COLO829 (cell line): ENCODE results near the gene LTBP2.
"Not testable (repeated sequence)": the region's sequence is repeated elsewhere in the genome, so short reads cannot be mapped to it uniquely, and the experiment has no call there.

Experiments used
- DNase-seq: peaks from one replicate; pipeline ENCODE4 v3.0.0; 2012; ENCODE audit warnings: low spot score

LTBP2 gene

GRCh38 chr14:74482571-74482970 lies 129.5 kb downstream of the LTBP2 start:
- DNase-seq = no peak

DNA sequence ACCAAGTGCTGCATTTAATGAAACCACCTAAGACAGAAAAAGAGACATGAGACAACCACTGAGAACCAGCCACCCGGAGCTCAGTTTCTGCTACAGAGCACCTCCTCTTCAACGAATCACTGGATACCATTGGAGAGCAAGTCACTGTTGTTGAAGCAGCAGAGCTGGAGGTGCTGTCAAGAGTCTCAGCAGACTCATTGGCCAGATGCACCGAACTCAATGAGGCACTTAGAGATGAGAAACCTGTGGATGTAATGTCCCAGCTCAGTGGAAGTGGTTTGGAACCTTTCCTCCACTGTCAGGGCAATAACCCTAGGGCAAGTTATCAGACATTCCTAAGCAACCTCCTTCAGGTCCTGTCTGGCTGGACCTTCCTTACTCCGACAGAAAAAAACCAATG lies 132.0 kb downstream of the LTBP2 start:
- DNase-seq = no peak

DNA sequence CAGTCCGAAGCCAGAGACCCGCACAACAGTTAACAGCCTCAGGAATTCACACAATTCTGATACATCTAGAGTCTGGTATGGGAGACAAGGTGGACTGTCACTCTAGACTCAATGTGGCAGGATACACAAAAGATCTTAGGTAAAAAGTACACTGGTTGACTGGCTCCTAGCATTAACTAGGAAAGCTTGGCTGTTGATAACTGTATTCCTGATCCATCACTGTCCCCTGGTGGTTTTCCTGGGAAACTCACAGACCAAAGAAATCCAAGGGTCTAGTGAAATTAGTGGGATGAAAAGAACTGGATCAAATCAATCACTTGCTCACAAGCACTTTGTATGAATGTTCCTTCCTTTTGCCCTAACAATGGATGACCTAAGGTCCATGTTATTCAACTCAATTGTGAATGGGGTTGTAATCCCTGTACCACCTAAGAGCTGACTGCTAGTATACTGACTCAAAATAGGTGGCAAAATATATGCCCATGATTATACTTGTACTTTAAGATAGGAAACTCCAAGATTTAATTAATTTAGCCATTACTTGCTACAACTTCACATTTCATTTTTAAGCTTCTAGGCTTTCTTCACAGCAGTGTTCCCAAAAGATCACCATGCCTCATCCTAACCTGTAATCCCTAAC lies 132.9 kb downstream of the LTBP2 start:
- DNase-seq = peak; percentile 19

GRCh38 chr14:74476607-74477006 lies 135.4 kb downstream of the LTBP2 start:
- no peak for DNase-seq

- DNase-seq = no peak
Measured at GRCh38 chr14:74476107-74476506, 135.9 kb downstream of the LTBP2 start.

GRCh38 chr14:74475678-74476077 lies 136.4 kb downstream of the LTBP2 start:
- no peak for DNase-seq

DNA sequence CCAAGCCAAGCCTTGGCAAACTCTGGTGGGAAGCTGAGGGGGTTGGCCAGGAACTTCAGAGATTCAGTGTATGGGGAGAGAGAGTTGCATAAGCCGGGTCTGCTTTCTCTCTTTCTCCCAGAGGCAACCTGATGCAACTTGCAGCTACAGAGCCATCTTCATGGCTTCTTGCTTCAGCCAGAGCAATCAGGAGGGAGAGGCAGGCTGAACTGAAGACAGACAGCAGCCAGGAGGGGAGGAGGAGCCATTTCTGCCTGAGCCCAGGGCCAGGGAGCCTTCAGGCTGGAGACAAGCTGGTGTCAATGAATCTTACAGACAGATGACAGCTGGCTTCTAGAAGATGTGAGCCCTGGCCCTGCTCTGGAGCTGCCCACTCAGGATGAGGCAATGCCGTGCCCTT lies 137.7 kb downstream of the LTBP2 start:
- DNase-seq = no peak

DNA sequence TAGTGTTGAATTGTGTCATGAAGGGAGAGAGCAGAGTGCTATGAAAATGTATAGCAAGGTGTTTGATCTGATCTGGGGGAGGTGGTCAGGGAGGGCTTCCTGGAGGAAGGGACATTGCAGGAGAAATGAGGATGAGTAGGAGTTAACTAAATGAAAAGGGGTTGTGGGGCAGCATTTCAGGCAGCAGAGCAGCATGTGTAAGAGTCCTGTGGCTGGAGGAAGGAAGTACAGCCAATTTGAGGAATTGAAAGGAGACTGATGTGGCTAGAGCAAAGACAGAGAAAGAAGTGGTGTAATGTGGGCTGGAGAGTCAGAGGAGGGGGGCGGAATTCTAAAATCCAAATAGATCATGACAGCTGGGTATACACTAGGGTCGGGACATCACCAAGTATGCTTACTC lies 139.4 kb downstream of the LTBP2 start:
- no peak for DNase-seq

DNA sequence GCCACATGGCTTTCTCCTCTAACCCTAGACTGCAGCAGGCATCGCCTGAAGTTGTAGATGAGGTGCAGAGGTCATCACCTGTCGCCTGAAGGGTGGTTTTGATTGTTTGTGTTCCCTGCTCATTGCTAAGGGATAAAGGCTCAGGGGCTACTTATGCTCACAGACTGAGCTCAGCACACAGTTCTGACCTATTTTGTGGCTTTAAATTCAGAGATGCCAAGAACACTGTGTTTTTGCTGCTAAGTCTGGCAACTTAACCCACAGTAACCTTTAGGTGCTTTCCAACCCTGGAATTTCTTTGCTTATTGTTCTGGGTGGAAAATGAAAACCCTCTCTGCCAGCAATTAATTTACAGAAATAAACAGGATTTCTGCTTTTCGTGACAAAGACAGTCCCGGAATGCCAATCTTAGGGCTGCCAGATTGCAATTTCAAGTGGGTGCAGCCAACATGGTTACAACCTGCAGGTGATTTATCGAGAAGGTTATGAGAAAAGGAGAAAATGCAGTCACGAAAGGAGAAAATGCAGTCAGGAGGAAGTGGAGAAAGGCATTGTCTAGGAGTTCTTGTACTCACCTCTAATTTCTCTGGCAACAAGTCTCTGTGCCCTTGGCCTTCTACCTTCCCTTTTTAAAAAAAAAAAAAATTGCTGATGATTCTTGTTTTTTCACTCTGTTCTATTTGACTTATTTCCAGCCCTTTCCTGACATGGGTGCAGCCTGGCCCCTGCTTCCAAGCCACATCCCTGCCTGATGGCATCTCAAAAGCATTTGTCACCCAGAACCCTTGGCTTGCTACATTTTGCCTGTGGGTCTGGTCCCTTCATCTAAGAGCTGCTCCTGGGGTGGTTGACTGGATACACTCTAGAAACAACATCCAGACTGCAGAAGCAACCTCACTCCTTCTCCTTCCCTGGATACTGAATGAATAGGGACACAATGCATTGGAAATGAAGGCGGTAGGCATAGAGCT lies 142.2 kb downstream of the LTBP2 start:
- no peak for DNase-seq

DNA sequence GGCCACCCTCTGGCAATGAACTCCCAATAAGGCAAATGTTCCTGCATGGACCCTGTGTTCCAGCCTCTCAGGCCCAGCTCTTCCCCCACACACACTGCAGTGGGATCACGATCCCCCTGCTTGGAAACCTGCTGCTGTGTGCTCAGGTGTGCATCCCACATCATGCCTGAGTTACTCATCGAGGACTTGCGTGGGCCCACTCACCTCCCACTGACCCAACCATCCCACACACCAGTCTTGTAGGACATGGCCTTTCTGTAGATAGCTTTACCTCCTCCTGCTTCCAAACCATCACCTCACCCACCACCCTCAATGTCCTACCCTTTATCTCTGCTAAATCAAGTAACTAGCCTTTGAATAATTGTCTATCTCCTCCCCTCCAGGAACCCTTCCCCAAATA lies 143.5 kb downstream of the LTBP2 start:
- DNase-seq = no peak

DNA sequence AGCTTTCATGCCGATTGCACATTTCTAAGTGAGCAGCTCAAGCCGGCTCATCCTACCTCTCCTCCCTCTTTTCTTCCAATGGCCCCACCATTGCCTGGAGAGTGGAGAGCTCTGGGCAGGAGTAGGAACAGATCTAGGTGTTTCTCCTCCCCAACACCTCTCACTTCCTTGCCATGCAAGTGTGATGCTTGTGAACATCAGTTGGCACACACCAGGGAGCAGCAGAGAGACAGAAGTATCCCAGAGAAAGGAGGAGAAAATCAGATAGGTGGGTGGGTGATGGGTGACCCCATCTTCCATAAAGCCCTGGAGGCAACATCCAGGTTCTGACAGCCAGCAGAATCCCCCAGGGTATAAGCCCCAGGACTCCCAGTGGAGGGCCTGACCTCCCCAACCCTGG lies 146.7 kb downstream of the LTBP2 start:
- DNase-seq = no peak

DNA sequence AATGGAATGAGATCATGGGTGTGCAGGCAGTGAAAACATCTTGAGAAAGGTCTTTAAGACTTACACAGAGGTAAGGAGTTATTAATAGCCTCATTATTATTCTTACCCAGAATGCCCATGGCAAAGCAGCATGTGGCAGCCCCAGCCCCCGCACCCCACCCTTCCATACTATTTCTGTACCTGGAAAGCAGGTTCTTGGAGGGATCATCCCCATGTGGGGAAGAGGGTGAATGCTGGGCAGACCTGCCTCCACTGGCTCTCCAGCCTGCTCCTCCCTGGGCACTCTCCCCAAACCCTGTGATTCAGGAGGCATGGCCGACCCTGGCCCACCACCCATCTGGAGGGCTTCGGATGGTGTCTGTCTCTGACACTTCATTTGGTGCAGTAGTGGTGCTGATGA lies 147.3 kb downstream of the LTBP2 start:
- DNase-seq = no peak

DNA sequence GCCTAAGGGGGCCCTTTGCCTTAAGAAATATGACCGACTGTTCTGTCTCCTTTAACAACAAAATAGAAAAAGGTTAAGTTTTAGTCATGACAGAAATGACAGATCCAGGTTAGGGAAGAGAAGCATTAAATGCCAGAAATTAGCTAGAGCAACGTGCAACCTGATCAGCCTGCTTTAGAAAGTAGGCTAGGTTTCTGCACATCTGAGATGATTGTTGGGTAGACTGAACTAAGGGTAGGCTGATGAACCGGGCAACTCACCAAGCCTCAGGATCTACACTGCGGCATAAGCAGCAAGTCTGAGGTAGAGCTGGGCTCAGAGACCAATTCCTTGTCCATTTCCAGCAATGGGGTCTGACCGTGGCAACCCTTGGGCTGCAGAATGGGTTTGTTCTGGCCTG lies 148.3 kb downstream of the LTBP2 start:
- DNase-seq = no peak

DNA sequence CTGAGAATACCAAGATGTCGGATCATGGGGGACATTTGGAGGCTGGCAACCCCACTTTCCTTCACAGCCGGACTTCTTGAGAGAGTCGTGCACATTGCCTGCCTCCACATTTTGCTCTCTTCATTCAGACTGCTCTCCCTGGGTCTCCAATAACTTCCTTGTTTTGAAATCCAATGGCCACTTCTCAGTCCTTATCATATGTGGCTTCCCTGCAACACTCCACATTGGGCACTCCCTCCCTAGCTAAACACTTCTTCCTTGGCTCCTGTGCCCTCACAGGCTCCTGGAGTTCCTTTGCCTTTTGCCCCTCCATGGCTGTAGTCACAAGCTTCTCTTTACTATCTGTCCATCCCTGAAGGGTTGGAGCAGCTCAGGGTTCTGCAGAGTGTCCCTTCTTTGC lies 149.0 kb downstream of the LTBP2 start:
- DNase-seq = no peak

DNA sequence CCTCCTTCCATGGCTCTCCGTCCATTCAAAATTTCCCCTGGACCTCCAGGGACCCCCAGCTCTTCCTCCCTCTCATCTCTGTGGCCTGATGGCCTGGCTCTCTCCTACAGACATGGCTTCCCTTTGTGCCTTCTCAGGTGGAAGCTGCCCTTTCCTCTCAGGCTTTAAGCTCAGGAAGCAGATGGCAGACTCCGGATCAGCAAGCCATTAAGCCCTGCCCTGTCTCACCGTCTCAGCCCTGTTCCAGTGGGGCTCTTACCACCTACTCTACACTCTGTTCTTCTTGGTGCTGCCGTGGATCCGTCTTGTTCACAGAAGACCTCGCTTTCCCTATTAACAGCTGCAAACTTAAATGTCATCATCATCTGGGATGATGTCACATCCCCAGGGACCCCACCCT lies 152.1 kb downstream of the LTBP2 start:
- DNase-seq = no peak

DNA sequence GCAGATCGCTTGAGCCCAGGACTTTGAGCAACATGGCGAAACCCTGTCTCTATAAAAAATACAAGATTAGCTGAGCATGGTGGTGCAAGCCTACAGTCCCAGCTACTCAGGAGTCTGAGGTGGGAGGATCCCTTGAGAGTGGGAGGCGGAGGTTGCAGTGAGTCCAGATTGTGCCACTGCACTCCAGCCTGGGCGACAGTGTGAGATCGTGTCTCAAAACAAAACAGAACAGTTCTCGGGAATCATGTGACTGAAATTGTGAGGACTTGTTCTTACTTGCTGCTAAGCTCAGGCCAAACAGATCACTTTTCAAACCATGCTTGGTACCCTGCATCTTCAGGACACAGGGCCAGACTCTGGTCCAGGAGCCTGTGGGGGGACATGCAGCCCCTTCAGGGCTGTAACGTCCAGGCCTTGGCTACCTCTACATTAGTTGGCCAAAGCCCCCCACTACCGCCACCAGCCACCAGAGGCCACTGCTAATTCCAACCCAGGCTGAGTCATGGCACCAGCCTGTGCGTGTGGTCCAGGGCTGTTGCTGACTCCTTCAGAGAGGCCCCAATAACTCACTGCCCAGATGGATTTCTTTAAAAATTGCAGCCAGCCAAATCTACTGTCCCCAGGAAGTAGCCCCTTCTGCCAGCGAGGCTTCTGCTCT lies 152.6 kb downstream of the LTBP2 start:
- peak; percentile 36 for DNase-seq

DNA sequence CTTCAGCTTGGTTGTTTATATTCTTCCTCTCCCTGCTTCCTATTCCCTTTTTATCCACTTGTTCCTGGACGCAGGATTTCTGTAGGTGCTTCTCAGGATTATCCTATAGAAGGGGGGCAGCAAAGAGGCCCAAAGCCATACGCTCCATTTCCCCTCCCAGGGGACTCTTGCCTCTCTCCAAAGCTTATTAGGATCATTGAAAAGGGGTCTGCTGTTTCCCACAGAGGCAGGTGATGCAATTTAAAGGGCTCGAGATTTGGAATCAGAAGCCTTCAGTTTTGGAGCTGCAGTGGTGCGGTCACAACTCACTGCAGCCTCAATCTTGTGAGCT lies 154.5 kb downstream of the LTBP2 start:
- no peak for DNase-seq

DNA sequence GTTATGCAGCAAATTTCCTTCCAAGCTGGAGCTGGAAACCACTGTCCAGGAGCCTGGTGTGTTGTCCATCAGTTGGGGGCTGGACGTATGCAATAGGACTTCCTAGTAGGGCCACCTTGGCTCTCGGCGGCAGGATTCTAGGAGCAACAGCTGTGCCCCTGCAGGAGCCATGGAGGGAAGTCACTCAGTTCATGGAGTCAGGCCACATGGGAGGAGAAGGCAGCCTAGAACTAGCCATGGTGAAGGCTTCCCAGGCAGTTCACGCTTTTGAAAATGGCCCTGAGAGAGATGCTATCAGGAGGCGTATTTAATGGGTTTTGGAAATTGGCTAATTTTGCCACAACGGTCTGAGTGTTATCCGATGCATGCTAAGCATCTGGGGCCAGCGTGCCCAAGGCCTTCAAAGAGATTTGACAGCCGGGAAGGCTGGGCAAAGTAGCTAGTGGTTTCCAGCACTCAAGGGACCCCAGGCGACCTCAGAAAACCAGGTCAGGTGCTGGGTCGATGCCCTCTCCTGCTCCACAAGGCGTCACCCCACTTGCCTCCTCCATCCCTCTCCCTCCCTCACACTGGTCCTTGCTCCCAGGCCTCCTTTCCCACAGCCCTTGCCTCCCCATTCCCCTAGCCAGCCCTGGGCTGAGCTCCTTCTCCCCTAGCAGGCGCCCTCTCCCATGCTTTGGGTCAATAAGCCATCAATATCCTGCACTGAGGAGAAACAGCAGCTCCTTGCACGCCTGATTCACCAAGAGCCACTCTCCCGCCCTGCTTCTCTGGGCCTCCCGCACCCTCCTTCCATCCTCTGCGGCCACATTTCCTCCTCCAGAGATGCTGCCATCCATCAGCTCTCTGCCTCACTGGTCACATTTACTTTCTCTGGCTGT lies 155.1 kb downstream of the LTBP2 start:
- DNase-seq = no peak

- DNase-seq = not testable (repeated sequence)
Measured at GRCh38 chr14:74454397-74454796, 157.6 kb downstream of the LTBP2 start.
